GM23338 (cell line): ENCODE data around the gene CCDC200. TPM values are rescaled to one million over a fixed set of nuclear protein-coding genes. Genes with fewer than 3 reads are reported as not detected.
A peak's percentile ranks its signal among the peaks of the same experiment; 100 is the strongest.
"Not testable (repeated sequence)": the region's sequence is repeated elsewhere in the genome, so short reads cannot be mapped to it uniquely, and the experiment has no call there.

Experiments
- ATAC-seq: fragments of 200-7000 bp; cut with Tn5 transposase; 3 replicates; pipeline ENCODE4 v1.9.1; 2020
- DNase-seq: peaks from one replicate; pipeline ENCODE4 v3.0.0-alpha.2; 2015; ENCODE audit warnings: low spot score
- H2AFZ ChIP-seq: fragments of 200-600 bp; sonication (generic); 2 replicates; pipeline ENCODE4 v1.8.0; 2016; ENCODE audit warnings: antibody characterized with exemption, mild to moderate bottlenecking, moderate library complexity
- H3F3A ChIP-seq: fragments of 200-600 bp; sonication (generic); replicated peaks from 2 replicates; pipeline ENCODE4 v1.8.0; 2017; ENCODE audit warnings: antibody characterized with exemption, mixed run types, low read depth
- H3K27ac ChIP-seq: fragments of 200-600 bp; sonication (generic); 2 replicates; pipeline ENCODE4 v1.6.1; 2016; ENCODE audit warnings: low read depth
- H3K27me3 ChIP-seq: fragments of 200-600 bp; sonication (generic); 2 replicates; pipeline ENCODE4 v1.8.0; 2016; ENCODE audit warnings: mild to moderate bottlenecking, mixed run types, moderate library complexity; ENCODE audit not compliant: insufficient read depth
- H3K36me3 ChIP-seq: fragments of 200-600 bp; sonication (generic); 2 replicates; pipeline ENCODE4 v1.8.0; 2016; ENCODE audit warnings: mild to moderate bottlenecking; ENCODE audit not compliant: insufficient read depth
- H3K4me1 ChIP-seq: fragments of 200-600 bp; sonication (generic); 2 replicates; pipeline ENCODE4 v1.8.0; 2016; ENCODE audit warnings: mild to moderate bottlenecking, moderate library complexity; ENCODE audit not compliant: insufficient read depth
- H3K4me2 ChIP-seq: fragments of 200-600 bp; sonication (generic); 2 replicates; pipeline ENCODE4 v1.7.1; 2017; ENCODE audit warnings: mixed run types
- H3K4me3 ChIP-seq: fragments of 200-600 bp; sonication (generic); 2 replicates; pipeline ENCODE4 v1.6.1; 2016; ENCODE audit warnings: mixed run types
- H3K79me2 ChIP-seq: fragments of 200-600 bp; sonication (generic); replicated peaks from 2 replicates; pipeline ENCODE4 v1.8.0; 2017; ENCODE audit warnings: mild to moderate bottlenecking; ENCODE audit not compliant: insufficient read depth
- H3K9me2 ChIP-seq: fragments of 200-600 bp; sonication (generic); 2 replicates; pipeline ENCODE4 v1.8.0; 2017; ENCODE audit not compliant: insufficient read depth
- H4K20me1 ChIP-seq: fragments of 200-600 bp; sonication (generic); replicated peaks from 2 replicates; pipeline ENCODE4 v1.8.0; 2017; ENCODE audit warnings: mild to moderate bottlenecking; ENCODE audit not compliant: insufficient read depth
- H3K27ac Mint-ChIP-seq: 2 replicates; pipeline ENCODE4 v1.8.0; 2020; ENCODE audit warnings: inconsistent platforms, mild to moderate bottlenecking, moderate library complexity, mixed read lengths
- H3K27me3 Mint-ChIP-seq: 3 replicates; pipeline ENCODE4 v1.8.0; 2022; ENCODE audit warnings: low read depth, mild to moderate bottlenecking, moderate library complexity, mixed read lengths, inconsistent platforms; ENCODE audit not compliant: insufficient read depth, poor library complexity
- H3K36me3 Mint-ChIP-seq: 3 replicates; pipeline ENCODE4 v1.8.0; 2021; ENCODE audit warnings: low read depth, mild to moderate bottlenecking, inconsistent platforms, moderate library complexity, mixed read lengths
- H3K4me1 Mint-ChIP-seq: 3 replicates; pipeline ENCODE4 v1.8.0; 2020; ENCODE audit warnings: mild to moderate bottlenecking, inconsistent platforms, mixed read lengths
- H3K4me3 Mint-ChIP-seq: 3 replicates; pipeline ENCODE4 v1.8.0; 2021; ENCODE audit warnings: moderate library complexity, mild to moderate bottlenecking, inconsistent platforms, mixed read lengths
- H3K9me3 Mint-ChIP-seq: 3 replicates; pipeline ENCODE4 v1.8.0; 2020; ENCODE audit warnings: moderate library complexity, mild to moderate bottlenecking, inconsistent platforms, mixed read lengths
- CTCF ChIP-seq, 2 experiments: fragments of 200-600 bp in 1 of 2; sonication (generic) in 1 of 2; conservative IDR thresholded peaks; 2 replicates each; pipeline versions ENCODE4 v1.5.1 to v1.6.1; 2016 to 2017; ENCODE audit warnings: antibody characterized with exemption in 2 of 2, low read depth in 2 of 2, mild to moderate bottlenecking in 2 of 2, moderate library complexity in 1 of 2
- EZH2 ChIP-seq: fragments of 200-600 bp; sonication (generic); IDR thresholded peaks from one replicate; pipeline ENCODE4 v1.8.0; 2017; ENCODE audit warnings: antibody characterized with exemption, mild to moderate bottlenecking, low read depth; ENCODE audit not compliant: unreplicated experiment
- JUNB ChIP-seq: IDR thresholded peaks from one replicate; pipeline ENCODE4 v1.6.1; 2016; ENCODE audit warnings: antibody characterized with exemption; ENCODE audit not compliant: unreplicated experiment
- NANOG ChIP-seq: IDR thresholded peaks from 2 replicates; pipeline ENCODE4 v1.6.1; 2016; ENCODE audit warnings: antibody characterized with exemption, borderline replicate concordance
- POLR2AphosphoS5 ChIP-seq: IDR thresholded peaks from 2 replicates; pipeline ENCODE4 v1.6.1; 2016; ENCODE audit warnings: antibody characterized with exemption, low read depth
- REST ChIP-seq: IDR thresholded peaks from one replicate; pipeline ENCODE4 v1.6.1; 2018; ENCODE audit warnings: antibody characterized with exemption; ENCODE audit not compliant: unreplicated experiment
- STAT1 ChIP-seq: IDR thresholded peaks from one replicate; pipeline ENCODE4 v1.6.1; 2016; ENCODE audit warnings: antibody characterized with exemption; ENCODE audit not compliant: unreplicated experiment
- ZNF114 ChIP-seq: fragments of 250-450 bp; sonication (Bioruptor Pico); IDR thresholded peaks from 2 replicates; pipeline ENCODE4 v1.5.0; 2020; ENCODE audit warnings: mild to moderate bottlenecking, moderate library complexity
- polyA plus RNA-seq: library from polyadenylated mRNA; unstranded; fragments of >200 nt; fragmentation: Nextera tagmentation; extraction: Ambion mirVana; gene quantifications from 2 replicates; pipeline ENCODE4 v1.2.1, GENCODE V29; 2016
- total RNA-seq: library from RNA; depleted of rRNA; stranded (reverse); fragments of >200 nt; shearing (Covaris generic); gene quantifications from 2 replicates; pipeline ENCODE4 v1.2.3, GENCODE V29; 2014
- TF ChIP-seq, protein P1 (sequence below): IDR thresholded peaks from 2 replicates; pipeline ENCODE4 v1.6.1; 2016; ENCODE audit warnings: antibody characterized with exemption

The CCDC200 gene
- total and polyA plus RNA-seq, 2 experiments from 2014 or later: not detected

- Histone ChIP-seq H3F3A (0 out of 2 replicates have a peak, but pooled peaks cover 4% of the 10 kb centered on the region), H4K20me1 (no peaks in the 10 kb centered on the region), H3K27ac (peak overlapping the region; percentile 10), H3K79me2 (no peaks in the 10 kb centered on the region), H3K27me3 (no peaks in the 10 kb centered on the region), H3K4me1 (peaks cover 16% of the 10 kb centered on the region), H3K4me2 (peak overlapping the region; percentile 78), H3K4me3 (peak overlapping the region; percentile 59), H3K9me2 (no peaks in the 10 kb centered on the region), H3K36me3 (0 out of 2 replicates have a peak, but pooled peaks cover 6% of the 10 kb centered on the region), H2AFZ (peak overlapping the region; percentile 74)
- no peak for TF ChIP-seq POLR2AphosphoS5
- no peak for TF ChIP-seq STAT1
- no peak for TF ChIP-seq ZNF114
- TF ChIP-seq NANOG: no peak
- DNase-seq: no peak
- no peak for ATAC-seq
- H3K27me3 Mint-ChIP-seq: peaks cover 5% of the 10 kb centered on the region
- no peak overlapping the region for H3K27ac Mint-ChIP-seq
- H3K4me1 Mint-ChIP-seq: peaks cover 14% of the 10 kb centered on the region
- H3K36me3 Mint-ChIP-seq: peaks cover 7% of the 10 kb centered on the region
- peak overlapping the region; percentile 92 for H3K4me3 Mint-ChIP-seq
- no peaks in the 10 kb centered on the region; the same call in 2 of the 3 replicates for H3K9me3 Mint-ChIP-seq
Measured at GRCh38 chr17:43211123-43211479, 17.3 kb downstream of the CCDC200 start.

- Histone ChIP-seq H3K4me3 (no peak overlapping the region), H3K27me3 (no peaks in the 10 kb centered on the region), H3K4me1 (peaks cover 16% of the 10 kb centered on the region), H3K36me3 (0 out of 2 replicates have a peak, but pooled peaks cover 6% of the 10 kb centered on the region), H3K9me2 (no peaks in the 10 kb centered on the region), H3F3A (0 out of 2 replicates have a peak, but pooled peaks cover 4% of the 10 kb centered on the region), H3K79me2 (no peaks in the 10 kb centered on the region), H4K20me1 (no peaks in the 10 kb centered on the region), H3K4me2 (no peak overlapping the region), H2AFZ (no peak overlapping the region), H3K27ac (0 out of 2 replicates have a peak overlapping the region, but pooled peaks have one; percentile 10)
- H3K4me1 Mint-ChIP-seq: peaks cover 14% of the 10 kb centered on the region
- peaks cover 5% of the 10 kb centered on the region for H3K27me3 Mint-ChIP-seq
- no peak for TF ChIP-seq EZH2
- H3K27ac Mint-ChIP-seq: no peak overlapping the region
- no peak for ATAC-seq
- peak overlapping the region; percentile 92 for H3K4me3 Mint-ChIP-seq
- no peak for DNase-seq
- H3K36me3 Mint-ChIP-seq: peaks cover 4% of the 10 kb centered on the region
- no peaks in the 10 kb centered on the region; the same call in 2 of the 3 replicates for H3K9me3 Mint-ChIP-seq
Measured at GRCh38 chr17:43210576-43210975, 17.8 kb downstream of the CCDC200 start.

DNA sequence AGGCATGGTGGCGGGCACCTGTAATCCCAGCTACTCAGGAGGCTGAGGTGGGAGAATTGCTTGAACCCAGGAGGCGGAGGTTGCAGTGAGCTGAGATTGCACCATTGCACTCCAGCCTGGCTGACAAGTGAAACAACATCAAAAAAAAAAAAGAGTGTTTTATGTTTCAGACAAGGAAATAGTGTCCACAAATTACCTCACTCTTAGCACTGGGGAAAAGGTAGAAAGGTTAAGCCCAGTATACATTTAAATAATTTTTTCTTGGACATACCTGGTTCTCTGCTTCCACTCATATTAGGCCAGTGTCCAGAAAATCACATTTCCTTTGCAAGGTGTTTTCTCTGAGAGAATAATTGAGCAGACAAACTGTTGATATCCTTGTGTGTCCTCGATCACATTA lies 25.4 kb downstream of the CCDC200 start:
- not testable (repeated sequence) for H3K27ac Mint-ChIP-seq, H2AFZ ChIP-seq, DNase-seq, H3K4me3 ChIP-seq, H3K27me3 ChIP-seq, H3K27me3 Mint-ChIP-seq, ATAC-seq, H3K79me2 ChIP-seq, H3K9me3 Mint-ChIP-seq, H3K4me1 ChIP-seq, H3K27ac ChIP-seq, H3K4me1 Mint-ChIP-seq, H3F3A ChIP-seq, H3K4me2 ChIP-seq, H3K36me3 ChIP-seq, H3K4me3 Mint-ChIP-seq, H3K9me2 ChIP-seq, H4K20me1 ChIP-seq
- peaks cover 41% of the 10 kb centered on the region for H3K36me3 Mint-ChIP-seq

GRCh38 chr17:43200127-43200526 lies 28.3 kb downstream of the CCDC200 start:
- H3K36me3 Mint-ChIP-seq: peaks cover 51% of the 10 kb centered on the region
- Histone ChIP-seq H3K36me3 (peaks cover 7% of the 10 kb centered on the region), H4K20me1 (no peaks in the 10 kb centered on the region), H3K9me2 (no peaks in the 10 kb centered on the region), H3K79me2 (no peaks in the 10 kb centered on the region), H3K4me2 (no peak overlapping the region), H2AFZ (no peak overlapping the region), H3K4me3 (no peak overlapping the region), H3F3A (no peaks in the 10 kb centered on the region), H3K27me3 (no peaks in the 10 kb centered on the region), H3K4me1 (no peaks in the 10 kb centered on the region), H3K27ac (no peak overlapping the region)
- no peak overlapping the region for H3K27ac Mint-ChIP-seq
- H3K4me1 Mint-ChIP-seq: no peaks in the 10 kb centered on the region
- H3K9me3 Mint-ChIP-seq: no peaks in the 10 kb centered on the region
- H3K4me3 Mint-ChIP-seq: no peak overlapping the region
- ATAC-seq (no peak), DNase-seq (peak; percentile 39)
- TF ChIP-seq JUNB: no peak
- TF ChIP-seq REST: no peak
- 0 out of 4 replicates have a peak, but pooled peaks of 1 of the 2 experiments have one; percentile 1 for TF ChIP-seq CTCF (conservative IDR thresholded peaks at IDR 0.05; ENCODE audit: low read depth in 2 of 2)
- no peak for TF ChIP-seq EZH2
- TF ChIP-seq, protein P1, sequence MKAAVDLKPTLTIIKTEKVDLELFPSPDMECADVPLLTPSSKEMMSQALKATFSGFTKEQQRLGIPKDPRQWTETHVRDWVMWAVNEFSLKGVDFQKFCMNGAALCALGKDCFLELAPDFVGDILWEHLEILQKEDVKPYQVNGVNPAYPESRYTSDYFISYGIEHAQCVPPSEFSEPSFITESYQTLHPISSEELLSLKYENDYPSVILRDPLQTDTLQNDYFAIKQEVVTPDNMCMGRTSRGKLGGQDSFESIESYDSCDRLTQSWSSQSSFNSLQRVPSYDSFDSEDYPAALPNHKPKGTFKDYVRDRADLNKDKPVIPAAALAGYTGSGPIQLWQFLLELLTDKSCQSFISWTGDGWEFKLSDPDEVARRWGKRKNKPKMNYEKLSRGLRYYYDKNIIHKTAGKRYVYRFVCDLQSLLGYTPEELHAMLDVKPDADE: no peak
- peaks cover 1% of the 10 kb centered on the region for H3K27me3 Mint-ChIP-seq
